ENCODE results near the gene DCAF6.

Gene DCAF6

DNA sequence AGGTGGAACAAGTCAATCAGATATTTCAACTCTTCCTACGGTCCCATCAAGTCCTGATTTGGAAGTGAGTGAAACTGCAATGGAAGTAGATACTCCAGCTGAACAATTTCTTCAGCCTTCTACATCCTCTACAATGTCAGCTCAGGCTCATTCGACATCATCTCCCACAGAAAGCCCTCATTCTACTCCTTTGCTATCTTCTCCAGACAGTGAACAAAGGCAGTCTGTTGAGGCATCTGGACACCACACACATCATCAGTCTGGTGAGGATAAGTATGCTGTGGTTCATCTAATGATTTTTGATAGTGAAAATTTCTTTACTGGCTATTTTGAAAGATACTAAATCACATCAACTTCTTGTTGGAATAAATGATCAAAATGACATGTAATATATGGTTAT lies 68.0 kb downstream of the DCAF6 start:
- TF ChIP-seq, protein P1, sequence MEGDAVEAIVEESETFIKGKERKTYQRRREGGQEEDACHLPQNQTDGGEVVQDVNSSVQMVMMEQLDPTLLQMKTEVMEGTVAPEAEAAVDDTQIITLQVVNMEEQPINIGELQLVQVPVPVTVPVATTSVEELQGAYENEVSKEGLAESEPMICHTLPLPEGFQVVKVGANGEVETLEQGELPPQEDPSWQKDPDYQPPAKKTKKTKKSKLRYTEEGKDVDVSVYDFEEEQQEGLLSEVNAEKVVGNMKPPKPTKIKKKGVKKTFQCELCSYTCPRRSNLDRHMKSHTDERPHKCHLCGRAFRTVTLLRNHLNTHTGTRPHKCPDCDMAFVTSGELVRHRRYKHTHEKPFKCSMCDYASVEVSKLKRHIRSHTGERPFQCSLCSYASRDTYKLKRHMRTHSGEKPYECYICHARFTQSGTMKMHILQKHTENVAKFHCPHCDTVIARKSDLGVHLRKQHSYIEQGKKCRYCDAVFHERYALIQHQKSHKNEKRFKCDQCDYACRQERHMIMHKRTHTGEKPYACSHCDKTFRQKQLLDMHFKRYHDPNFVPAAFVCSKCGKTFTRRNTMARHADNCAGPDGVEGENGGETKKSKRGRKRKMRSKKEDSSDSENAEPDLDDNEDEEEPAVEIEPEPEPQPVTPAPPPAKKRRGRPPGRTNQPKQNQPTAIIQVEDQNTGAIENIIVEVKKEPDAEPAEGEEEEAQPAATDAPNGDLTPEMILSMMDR (IDR thresholded peaks at IDR 0.05): no peak
- Histone ChIP-seq H3K9me3 (no peaks in the 10 kb centered on the region), H3K27ac (no peak overlapping the region), H3K36me3 (peaks cover 46% of the 10 kb centered on the region), H3K27me3 (no peaks in the 10 kb centered on the region), H3K4me1 (ENCODE audit: control insufficient read depth in 1 of 2, insufficient read depth in 1 of 2, low read depth in 1 of 2, low read length in 1 of 2) (no peaks in the 10 kb centered on the region), H3K4me3 (ENCODE audit: low read depth in 1 of 2, low read length in 1 of 2) (no peak overlapping the region)

DNA sequence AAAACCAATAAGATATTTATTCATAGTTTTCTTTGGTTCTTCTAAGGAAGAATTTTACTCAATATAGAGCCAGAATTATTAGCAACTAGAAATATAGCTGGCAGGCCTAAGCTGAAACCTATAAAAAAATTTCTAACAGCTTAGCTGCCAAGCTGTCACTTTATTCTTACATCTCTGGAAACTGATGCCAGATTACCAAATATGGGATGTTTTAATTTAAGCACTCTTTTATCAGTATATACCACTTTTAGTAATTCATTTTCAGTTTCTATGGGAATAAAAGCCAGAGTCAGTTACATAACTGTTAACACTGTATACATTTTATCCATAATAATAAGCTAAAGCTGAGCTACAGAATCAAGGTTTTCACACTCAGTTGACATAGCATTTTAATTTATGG lies 69.0 kb downstream of the DCAF6 start:
- peaks cover 46% of the 10 kb centered on the region for H3K36me3 ChIP-seq

DNA sequence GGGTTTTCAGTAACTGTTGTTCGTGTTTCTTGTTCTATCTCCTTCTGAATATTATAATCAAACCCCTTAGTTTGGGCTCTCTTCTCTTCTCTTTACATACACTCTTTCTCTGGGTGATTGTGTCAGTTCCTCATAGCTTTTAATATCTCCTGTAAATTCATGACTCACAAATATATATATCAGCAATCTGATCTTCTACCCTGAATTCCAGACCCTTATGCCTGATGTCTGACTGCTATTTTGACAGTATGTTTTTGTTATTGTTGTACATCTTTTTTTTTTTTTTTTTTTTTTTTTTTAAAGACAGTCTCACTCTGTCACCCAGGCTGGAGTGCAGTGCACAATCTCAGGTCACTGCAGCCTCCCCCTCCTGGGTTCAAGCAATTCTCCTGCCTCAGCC lies 71.2 kb downstream of the DCAF6 start:
- Histone ChIP-seq H3K27me3 (no peaks in the 10 kb centered on the region), H3K27ac (no peak overlapping the region), H3K4me3 (ENCODE audit: low read depth in 1 of 2, low read length in 1 of 2) (no peak overlapping the region), H3K36me3 (peaks cover 48% of the 10 kb centered on the region), H3K4me1 (ENCODE audit: control insufficient read depth in 1 of 2, insufficient read depth in 1 of 2, low read depth in 1 of 2, low read length in 1 of 2) (no peaks in the 10 kb centered on the region), H3K9me3 (no peaks in the 10 kb centered on the region)
- TF ChIP-seq, protein P1 (IDR thresholded peaks at IDR 0.05): no peak

More for the DNA sequence above, 69.0 kb downstream of the DCAF6 start:
- TF ChIP-seq, protein P1 (IDR thresholded peaks at IDR 0.05): no peak
- H3K27me3 ChIP-seq: no peaks in the 10 kb centered on the region
- no peak overlapping the region for H3K4me3 ChIP-seq (ENCODE audit: low read depth in 1 of 2, low read length in 1 of 2)
- H3K9me3 ChIP-seq: no peaks in the 10 kb centered on the region
- H3K4me1 ChIP-seq (ENCODE audit: control insufficient read depth in 1 of 2, insufficient read depth in 1 of 2, low read depth in 1 of 2, low read length in 1 of 2): no peaks in the 10 kb centered on the region
- H3K27ac ChIP-seq: no peak overlapping the region

DNA sequence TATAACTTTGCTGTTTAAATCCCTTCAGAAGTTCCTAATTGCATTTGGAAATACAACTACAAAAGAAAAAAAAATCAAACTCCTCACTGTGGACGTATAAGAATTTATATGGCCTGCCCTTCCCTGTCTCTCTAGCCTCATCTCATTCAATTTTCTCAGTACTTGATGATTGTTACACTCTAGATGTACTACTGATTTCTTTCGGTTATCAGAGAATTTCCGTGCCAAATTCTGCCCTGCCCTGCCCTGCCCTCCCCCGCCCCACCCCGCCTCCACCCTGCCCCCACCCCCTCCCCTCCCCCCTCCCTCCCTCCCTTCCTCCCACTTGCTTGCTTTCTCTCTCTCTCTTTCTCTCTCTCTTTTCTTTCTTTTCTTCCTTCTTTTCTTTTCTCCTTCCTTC lies 72.1 kb downstream of the DCAF6 start:
- Histone ChIP-seq H3K9me3 (no peaks in the 10 kb centered on the region), H3K27ac (no peak overlapping the region), H3K36me3 (peaks cover 48% of the 10 kb centered on the region), H3K4me1 (ENCODE audit: control insufficient read depth in 1 of 2, insufficient read depth in 1 of 2, low read depth in 1 of 2, low read length in 1 of 2) (no peaks in the 10 kb centered on the region), H3K27me3 (no peaks in the 10 kb centered on the region), H3K4me3 (ENCODE audit: low read depth in 1 of 2, low read length in 1 of 2) (no peak overlapping the region)
- TF ChIP-seq, protein P1 (IDR thresholded peaks at IDR 0.05): no peak

DNA sequence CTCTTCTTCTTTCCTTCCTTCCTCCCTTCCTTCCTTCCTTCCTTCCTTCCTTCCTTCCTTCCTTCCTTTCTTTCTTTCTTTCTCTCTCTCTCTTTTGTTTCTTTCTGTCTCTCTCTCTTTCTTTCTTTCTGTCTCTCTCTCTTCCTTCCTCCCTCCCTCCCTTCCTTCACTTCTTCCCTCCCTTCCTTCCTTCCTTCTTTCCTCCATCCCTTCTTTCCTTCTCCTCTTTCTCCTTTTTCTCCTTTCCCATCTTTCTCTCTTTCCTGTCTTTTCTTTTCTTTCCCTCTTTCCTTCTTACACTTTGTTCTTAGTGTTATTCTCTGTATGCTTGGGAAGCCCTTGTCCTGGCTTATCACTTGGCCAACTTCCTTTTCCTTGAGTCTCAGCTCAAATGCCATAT lies 72.8 kb downstream of the DCAF6 start:
- Histone ChIP-seq H3K27ac (no peak overlapping the region), H3K9me3 (no peaks in the 10 kb centered on the region), H3K36me3 (peaks cover 46% of the 10 kb centered on the region), H3K4me3 (ENCODE audit: low read depth in 1 of 2, low read length in 1 of 2) (no peak overlapping the region), H3K27me3 (no peaks in the 10 kb centered on the region), H3K4me1 (ENCODE audit: control insufficient read depth in 1 of 2, insufficient read depth in 1 of 2, low read depth in 1 of 2, low read length in 1 of 2) (no peaks in the 10 kb centered on the region)
- TF ChIP-seq, protein P1 (IDR thresholded peaks at IDR 0.05): no peak

DNA sequence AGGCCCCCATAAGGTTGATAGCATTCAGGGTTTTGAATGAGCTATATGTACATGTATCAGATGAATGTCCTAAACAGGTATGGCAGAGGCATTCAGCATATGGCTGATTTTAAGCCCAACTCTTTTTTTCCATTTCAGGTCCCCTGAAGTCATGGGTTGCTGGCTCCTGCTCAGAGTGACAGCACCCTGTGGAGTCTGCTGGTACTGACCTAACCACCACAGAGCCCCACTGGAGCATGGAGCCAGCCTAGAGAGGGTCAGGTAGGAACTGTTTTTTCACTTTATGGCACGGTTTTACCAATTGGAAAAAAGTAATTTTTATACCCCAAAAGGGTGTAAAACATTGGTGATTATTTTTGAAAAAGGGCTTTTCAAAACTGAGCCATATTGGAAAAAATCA lies 82.9 kb downstream of the DCAF6 start:
- no peak overlapping the region for H3K4me3 ChIP-seq (ENCODE audit: low read depth in 1 of 2, low read length in 1 of 2)
- TF ChIP-seq, protein P1 (IDR thresholded peaks at IDR 0.05): no peak

More for the DNA sequence above, 82.9 kb downstream of the DCAF6 start:
- Histone ChIP-seq H3K27me3 (no peaks in the 10 kb centered on the region), H3K4me1 (ENCODE audit: control insufficient read depth in 1 of 2, insufficient read depth in 1 of 2, low read depth in 1 of 2, low read length in 1 of 2) (no peaks in the 10 kb centered on the region), H3K9me3 (no peaks in the 10 kb centered on the region), H3K27ac (no peak overlapping the region), H3K36me3 (peaks cover 59% of the 10 kb centered on the region)

Data from neutrophil (primary cell).